ENCODE measurements around the gene LMNTD1. TPM values are rescaled to one million over a fixed set of nuclear protein-coding genes. Genes with fewer than 3 reads are reported as not detected.

The LMNTD1 gene
- total and polyA plus RNA-seq, 11 donors: 0.69 TPM; not detected in 10

GRCh38 chr12:25449007-25449406 is 104.1 kb downstream of the LMNTD1 start:
- H3K27ac ChIP-seq: no peak overlapping the region
- DNase-seq: no peak

DNA sequence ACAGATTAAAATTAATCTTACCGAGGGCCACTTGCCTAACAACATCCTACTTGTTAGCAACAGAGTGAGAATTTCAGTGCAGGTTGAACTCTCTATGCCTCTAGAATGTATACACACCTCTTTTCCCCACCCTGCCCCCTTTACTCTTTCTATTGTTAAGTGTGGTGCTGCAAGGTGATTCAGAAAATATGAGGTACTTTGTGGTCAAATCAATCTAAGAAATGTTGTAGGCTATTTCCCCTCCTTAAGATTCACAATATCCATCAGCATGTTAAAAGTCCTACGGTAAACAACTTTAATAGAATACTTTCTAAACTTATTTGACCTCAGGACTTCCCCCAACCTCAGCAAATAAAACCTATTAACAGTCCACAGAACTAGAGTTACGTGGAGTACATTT is 106.0 kb downstream of the LMNTD1 start:
- WGBS, 4 donors: 77 to 88% (median 82%) methylated on average over 3 of the region's 3 CpGs
- Histone ChIP-seq H3K36me3 (no peaks in the 10 kb centered on the region), H3K4me1 (no peaks in the 10 kb centered on the region), H3K27me3 (peaks cover 0 to 6% (median 0%) of the 10 kb centered on the region in 9 donors), H3K27ac (no peak overlapping the region), H3K9me3 (no peaks in the 10 kb centered on the region), H3K4me3 (no peak overlapping the region)
- ATAC-seq (no peak), DNase-seq (no peak)
- TF ChIP-seq POLR2A (IDR thresholded peaks at IDR 0.05): no peak
- intact Hi-C loops (cut with DNase I): no loop called here

More at GRCh38 chr12:25449007-25449406, 104.1 kb downstream of the LMNTD1 start:
- no peak for ATAC-seq
- peaks cover 0 to 6% (median 0%) of the 10 kb centered on the region in 9 donors for H3K27me3 ChIP-seq
- TF ChIP-seq POLR2A (IDR thresholded peaks at IDR 0.05): no peak
- TF ChIP-seq, protein P1, sequence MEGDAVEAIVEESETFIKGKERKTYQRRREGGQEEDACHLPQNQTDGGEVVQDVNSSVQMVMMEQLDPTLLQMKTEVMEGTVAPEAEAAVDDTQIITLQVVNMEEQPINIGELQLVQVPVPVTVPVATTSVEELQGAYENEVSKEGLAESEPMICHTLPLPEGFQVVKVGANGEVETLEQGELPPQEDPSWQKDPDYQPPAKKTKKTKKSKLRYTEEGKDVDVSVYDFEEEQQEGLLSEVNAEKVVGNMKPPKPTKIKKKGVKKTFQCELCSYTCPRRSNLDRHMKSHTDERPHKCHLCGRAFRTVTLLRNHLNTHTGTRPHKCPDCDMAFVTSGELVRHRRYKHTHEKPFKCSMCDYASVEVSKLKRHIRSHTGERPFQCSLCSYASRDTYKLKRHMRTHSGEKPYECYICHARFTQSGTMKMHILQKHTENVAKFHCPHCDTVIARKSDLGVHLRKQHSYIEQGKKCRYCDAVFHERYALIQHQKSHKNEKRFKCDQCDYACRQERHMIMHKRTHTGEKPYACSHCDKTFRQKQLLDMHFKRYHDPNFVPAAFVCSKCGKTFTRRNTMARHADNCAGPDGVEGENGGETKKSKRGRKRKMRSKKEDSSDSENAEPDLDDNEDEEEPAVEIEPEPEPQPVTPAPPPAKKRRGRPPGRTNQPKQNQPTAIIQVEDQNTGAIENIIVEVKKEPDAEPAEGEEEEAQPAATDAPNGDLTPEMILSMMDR (IDR thresholded peaks at IDR 0.05): no peak
- no peaks in the 10 kb centered on the region for H3K36me3 ChIP-seq
- no peak overlapping the region for H3K4me3 ChIP-seq
- intact Hi-C loops (cut with DNase I): no loop called here
- H3K4me1 ChIP-seq: no peaks in the 10 kb centered on the region
- no peaks in the 10 kb centered on the region for H3K9me3 ChIP-seq

DNA sequence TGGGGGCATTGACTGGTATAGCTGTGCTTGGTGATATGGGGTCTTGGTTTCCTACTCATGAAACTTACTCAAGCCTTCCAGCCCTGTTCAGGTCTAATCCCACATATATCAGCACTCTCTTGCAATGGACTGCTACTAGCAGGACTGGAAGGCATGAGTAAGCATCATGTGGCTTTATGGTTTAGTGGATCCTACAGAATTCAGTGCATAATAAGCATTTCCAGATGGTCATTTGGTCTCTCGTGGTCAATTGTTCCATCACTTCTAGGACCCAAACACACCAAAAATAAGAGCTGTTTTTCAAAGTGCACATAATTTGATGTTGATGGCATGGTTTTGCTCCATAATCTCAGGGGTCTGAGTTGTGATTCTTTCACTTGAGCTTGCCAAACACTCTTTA is 114.4 kb downstream of the LMNTD1 start:
- no peaks in the 10 kb centered on the region for H3K36me3 ChIP-seq
- no peak for DNase-seq
- no peaks in the 10 kb centered on the region for H3K27me3 ChIP-seq
- intact Hi-C loops (cut with DNase I): loop anchor here in 7 of 10 donors (2.0 to 10.0 kb wide), 7 partner anchors 519 to 1264 kb away; partner anchors contain the start of gene RASSF8 (in 2 of the 7)
- no peak overlapping the region for H3K27ac ChIP-seq
- no peak for TF ChIP-seq POLR2A (IDR thresholded peaks at IDR 0.05)
- TF ChIP-seq, protein P1 (IDR thresholded peaks at IDR 0.05): no peak
- H3K4me3 ChIP-seq: no peak overlapping the region
- WGBS, 4 donors: 92 to 96% (median 94%) methylated on average over 1 of the region's 1 CpG
- peaks cover 0 to 8% (median 0%) of the 10 kb centered on the region in 12 donors for H3K4me1 ChIP-seq
- no peaks in the 10 kb centered on the region for H3K9me3 ChIP-seq
- no peak for ATAC-seq

DNA sequence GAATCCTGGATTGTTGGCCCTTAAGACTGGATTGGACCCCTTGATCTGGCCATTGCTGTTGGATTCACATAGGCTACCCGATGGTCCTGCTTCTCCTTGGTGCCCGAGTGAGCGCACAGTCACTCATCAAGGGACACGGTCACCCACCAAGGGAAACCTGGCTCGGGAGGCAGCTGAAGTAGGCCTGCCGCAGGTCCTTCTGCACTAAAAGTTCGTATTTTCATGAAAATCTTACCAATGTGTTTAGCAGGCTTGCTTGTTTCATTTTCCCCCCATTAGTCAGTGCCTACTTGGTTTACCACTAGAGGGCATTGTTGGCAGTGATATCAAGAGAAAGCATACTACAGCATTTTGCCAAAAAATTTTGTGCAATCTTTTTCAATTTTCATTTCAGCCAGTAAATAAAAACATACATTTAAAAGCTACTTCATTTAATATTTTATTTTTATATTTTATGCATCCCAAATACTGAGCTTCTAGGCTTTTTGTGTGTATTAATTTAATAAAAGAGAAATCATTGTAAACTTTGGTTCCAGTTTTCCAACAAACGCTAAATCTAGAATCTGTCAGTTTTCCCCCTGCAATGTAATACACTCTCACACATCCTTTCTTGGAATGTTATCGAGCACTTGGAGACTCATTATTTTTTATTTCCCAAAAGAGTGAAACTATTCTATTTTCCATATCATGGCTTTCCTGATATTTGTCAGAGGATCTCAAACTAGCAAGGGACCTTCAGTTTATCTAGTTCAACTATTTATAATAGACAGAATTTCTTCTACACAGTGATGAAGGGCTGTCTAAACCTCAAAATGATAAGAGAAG is 116.7 kb downstream of the LMNTD1 start:
- DNase-seq: peak in 1 of 5 donors; percentile 29
- peak overlapping the region in 9 of 12 donors; percentile 30 to 48 (median 35) for H3K4me3 ChIP-seq
- peaks cover 0 to 12% (median 0%) of the 10 kb centered on the region in 12 donors for H3K4me1 ChIP-seq
- H3K27ac ChIP-seq: no peak overlapping the region
- intact Hi-C loops (cut with DNase I): loop anchor here in 9 of 10 donors (2.0 to 10.0 kb wide), 8 partner anchors 521 to 1266 kb away; partner anchors contain the start of gene RASSF8 (in 2 of the 9)
- no peaks in the 10 kb centered on the region for H3K36me3 ChIP-seq
- no peaks in the 10 kb centered on the region for H3K9me3 ChIP-seq
- no peak for TF ChIP-seq POLR2A (IDR thresholded peaks at IDR 0.05)
- TF ChIP-seq, protein P1 (IDR thresholded peaks at IDR 0.05): peak; percentile 74 to 88 (median 79)
- H3K27me3 ChIP-seq: no peaks in the 10 kb centered on the region
- WGBS, 4 donors: 36 to 43% (median 41%) methylated on average over 8 to 9 of the region's 9 CpGs
- ATAC-seq: peak in 3 of 4 donors; percentile 63 to 78 (median 70)
